NT2/D1 (cell line): ENCODE results near the gene PSMD8.

Source experiments
- SUZ12 ChIP-seq: IDR thresholded peaks from 2 replicates; pipeline ENCODE4 v1.6.1; 2011; ENCODE audit not compliant: insufficient read length, insufficient read depth; ENCODE audit errors: extremely low read depth
- YY1 ChIP-seq: IDR thresholded peaks from 2 replicates; pipeline ENCODE4 v1.6.1; 2011; ENCODE audit not compliant: insufficient read length, insufficient read depth

- no peak for TF ChIP-seq YY1
- TF ChIP-seq SUZ12: no peak
Observed at GRCh38 chr19:38389101-38389925, 14.9 kb downstream of the PSMD8 start.
